ENCODE results near the gene SELENOI.
"Not testable (repeated sequence)": the region's sequence is repeated elsewhere in the genome, so short reads cannot be mapped to it uniquely, and the experiment has no call there.

DNA sequence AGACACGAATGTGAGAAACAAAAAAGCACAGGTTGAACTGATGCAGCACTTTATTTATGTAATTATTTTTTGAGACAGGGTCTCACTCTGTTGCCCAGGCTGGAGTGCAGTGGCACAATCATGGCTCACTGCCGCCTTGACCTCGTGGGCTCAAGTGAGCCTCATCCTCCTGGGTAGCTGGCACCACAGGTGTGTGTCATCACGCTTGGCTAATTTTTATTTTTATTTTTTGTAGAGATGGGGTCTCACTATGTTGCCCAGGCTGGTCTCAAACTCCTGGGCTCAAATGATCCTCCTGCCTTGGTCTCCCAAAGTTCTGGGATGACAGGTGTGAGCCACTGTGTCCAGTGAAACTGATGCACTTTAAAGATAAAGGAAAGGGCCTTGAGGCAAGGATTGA, 16.9 kb upstream of the SELENOI start:
- TF ChIP-seq, protein P1, sequence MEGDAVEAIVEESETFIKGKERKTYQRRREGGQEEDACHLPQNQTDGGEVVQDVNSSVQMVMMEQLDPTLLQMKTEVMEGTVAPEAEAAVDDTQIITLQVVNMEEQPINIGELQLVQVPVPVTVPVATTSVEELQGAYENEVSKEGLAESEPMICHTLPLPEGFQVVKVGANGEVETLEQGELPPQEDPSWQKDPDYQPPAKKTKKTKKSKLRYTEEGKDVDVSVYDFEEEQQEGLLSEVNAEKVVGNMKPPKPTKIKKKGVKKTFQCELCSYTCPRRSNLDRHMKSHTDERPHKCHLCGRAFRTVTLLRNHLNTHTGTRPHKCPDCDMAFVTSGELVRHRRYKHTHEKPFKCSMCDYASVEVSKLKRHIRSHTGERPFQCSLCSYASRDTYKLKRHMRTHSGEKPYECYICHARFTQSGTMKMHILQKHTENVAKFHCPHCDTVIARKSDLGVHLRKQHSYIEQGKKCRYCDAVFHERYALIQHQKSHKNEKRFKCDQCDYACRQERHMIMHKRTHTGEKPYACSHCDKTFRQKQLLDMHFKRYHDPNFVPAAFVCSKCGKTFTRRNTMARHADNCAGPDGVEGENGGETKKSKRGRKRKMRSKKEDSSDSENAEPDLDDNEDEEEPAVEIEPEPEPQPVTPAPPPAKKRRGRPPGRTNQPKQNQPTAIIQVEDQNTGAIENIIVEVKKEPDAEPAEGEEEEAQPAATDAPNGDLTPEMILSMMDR (IDR thresholded peaks at IDR 0.05): not testable (repeated sequence)
- TF ChIP-seq POLR2A (IDR thresholded peaks at IDR 0.05): not testable (repeated sequence)

Data from body of pancreas (tissue), 4 donors.